Dermis microvascular lymphatic vessel endothelial cell (primary cell): ENCODE measurements around the gene PRSS8. TPM values are rescaled to one million over a fixed set of nuclear protein-coding genes. Genes with fewer than 3 reads are reported as not detected.
"Not testable (repeated sequence)": the region's sequence is repeated elsewhere in the genome, so short reads cannot be mapped to it uniquely, and the experiment has no call there.

ENCODE experiments used
- DNase-seq, 2 donors: peaks; one replicate each; pipeline versions ENCODE4 v3.0.0 to v3.0.0-alpha.2; 2010; ENCODE audit warnings: low read depth in 2 of 2
- total RNA-seq: library from RNA; depleted of rRNA; stranded (reverse); fragments of >200 nt; gene quantifications from 2 replicates; pipeline ENCODE4 v1.2.1, GENCODE V29; 2014

The PRSS8 gene
- total RNA-seq, 1 donor from 2014 or later = not detected

DNA sequence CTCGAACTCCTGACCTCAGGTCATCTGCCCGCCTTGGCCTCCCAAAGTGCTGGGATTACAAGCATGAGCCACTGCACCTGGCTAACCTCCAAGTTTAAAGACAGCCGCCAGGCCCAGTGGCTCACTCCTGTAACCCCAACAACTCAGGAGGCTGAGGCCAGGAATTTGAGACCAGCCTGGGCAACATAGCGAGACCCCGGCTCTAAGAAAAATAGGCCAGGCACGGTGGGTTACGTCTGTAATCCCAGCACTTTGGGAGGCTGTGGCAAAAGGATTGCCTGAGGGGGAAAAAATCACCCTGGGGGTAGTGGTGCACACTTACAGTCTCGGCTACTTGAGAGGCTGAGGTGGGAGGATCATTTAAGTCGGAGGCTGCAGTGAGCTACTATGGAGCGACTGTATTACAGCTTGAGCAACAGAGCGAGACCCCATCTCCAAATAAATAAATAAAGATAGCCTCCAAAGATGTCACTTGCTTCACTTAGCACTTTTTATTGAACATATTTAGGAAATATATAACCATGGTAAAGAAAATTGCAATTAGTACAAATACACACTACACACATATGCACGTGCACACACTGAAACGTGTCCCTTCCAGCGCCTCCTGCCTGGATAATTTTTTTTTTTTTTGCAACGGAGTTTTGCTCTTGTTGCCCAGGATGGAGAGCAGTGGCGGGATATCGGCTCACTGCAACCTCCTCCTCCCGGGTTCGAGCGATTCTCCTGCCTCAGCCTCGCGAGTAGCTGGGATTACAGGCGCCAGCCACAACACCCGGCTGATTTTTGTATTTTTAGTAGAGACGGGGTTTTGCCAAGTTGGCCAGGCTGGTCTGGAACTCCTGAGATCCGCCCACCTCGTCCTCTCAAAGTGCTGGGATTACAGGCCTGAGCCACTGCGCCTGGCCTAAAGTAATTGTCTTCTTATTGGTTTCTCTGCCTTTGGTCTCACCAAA is 28.7 kb downstream of the PRSS8 start:
- DNase-seq = no peak

DNA sequence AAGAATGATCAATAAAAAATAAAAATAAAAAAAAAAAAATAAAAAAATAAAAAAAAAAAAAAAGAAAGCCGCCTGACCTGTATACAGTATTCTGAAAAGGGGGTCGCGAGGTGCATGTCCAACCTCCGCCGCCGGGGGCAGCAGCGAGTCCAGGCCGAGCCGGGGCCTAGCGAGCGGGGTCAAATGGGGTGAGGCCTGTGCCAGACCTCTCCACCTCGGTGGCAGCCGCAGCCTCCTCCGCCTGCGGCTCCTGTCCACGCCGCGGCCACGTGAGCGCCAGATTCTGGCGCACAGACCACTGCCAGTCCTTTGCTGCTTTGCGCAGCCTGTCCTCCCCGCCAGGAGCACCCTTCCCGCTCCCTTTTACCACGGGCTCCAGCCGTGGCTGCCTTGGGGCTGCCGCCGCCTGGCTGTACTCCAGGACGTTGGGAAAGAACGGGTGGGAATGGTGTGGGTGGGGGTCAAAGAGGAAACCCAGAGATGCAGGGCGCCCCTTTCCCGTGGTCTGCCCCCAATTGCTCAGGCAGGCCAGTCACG is 29.8 kb downstream of the PRSS8 start:
- DNase-seq = peak; percentile 18 to 50

DNA sequence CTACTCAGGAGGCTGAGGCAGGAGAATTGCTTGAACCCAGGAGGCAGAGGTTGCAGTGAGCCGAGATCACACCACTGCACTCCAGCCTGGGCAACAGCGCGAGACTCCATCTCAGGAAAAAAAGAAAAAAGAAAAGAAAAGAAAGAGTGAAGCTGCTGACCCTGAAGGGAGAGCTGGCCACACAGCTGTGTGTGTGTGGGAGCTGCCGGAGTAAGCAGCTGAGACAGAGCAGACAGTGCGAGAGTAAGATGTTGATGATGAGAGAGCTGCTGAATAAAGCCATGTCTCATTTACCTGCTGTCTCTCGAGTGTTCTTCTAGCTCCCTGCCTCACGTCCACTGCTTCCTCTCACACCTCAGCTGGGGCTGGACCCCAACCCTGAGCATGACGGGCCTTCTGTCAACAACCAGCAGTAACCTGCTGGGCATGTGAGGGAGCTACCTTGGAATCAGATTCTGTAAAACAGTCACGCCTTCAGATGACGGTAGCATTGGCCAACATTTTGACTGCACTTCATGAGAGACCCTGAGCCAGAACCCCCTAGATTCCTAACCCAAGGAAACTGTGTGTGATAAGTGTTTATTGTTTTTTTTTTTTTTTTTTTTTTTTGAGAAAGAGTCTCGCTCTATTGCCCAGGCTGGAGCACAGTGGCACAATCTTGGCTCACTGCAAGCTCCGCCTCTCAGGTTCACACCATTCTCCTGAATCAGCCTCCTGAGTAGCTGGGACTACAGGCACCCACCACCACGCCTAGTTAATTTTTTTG is 34.5 kb downstream of the PRSS8 start:
- not testable (repeated sequence) for DNase-seq

DNA sequence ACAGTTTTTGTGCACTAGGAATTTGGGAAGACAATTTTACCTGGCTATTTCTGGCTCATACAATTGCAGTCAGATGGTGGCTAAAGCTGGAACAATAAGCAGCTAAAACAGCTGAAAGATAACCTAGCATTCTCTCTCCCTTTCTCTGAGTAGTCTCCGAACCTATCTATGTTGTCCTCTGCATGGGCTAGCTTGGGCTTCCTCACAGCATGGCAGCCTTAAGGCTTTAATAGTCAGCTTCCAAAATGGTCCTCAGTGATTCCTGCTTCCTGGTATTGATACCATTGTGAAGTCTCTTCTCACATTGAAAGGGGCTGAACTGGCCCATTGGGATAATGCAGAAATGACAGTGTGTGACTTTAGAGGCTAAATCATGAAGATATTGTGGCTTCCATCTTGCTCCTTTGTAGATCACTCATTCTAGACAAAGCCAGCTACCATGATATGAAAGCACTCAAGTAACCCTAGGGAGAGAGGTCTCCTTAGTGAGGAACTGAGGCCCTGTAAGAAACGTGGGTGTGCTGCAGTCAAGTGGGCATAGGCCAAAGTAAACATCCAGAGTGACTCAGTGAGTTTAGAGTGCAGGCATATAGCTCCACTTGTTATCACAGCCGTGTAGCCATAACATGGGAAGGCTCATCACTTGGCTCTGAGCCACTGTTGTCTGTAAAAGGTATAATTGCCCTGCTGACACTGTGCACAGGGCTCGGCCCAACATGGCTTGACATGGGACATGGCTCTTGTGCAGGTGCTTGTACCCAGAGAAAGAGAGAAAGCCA is 35.5 kb downstream of the PRSS8 start:
- DNase-seq = peak in 1 of 2 donors; percentile 36

DNA sequence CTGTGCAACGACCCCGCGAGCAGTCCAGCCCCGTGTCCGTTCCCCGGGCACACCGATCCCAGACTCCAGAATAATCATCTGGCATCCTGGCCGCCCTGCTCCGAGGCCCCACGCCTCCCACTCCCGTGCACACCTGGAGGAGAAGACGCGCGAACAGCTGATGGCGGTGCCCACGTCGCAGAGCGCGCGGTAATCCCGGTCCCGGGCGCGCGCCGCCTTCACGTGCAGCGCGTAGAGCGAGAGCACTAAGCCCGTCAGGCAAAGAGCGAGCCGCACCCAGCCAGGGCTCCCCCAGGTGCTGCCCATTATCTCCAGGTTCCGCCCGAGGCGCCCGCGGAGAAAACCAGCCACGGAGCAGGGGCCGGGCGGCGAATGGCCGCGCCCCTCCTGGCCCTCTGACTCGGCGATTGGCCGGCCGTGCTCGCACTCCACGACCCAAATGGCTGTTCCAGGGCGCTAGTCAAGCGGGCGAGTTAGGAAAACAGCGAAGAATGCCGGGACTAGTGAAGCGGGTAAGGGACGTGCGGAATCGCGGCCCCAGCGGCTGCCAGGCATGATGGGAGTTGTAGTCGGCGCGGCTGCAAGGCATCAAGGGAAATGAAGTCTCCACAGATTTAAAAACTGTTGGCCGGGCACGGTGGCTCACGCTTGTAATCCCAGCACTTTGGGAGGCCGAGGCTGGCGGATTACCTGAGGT is 41.0 kb downstream of the PRSS8 start, which contains the start of gene VKORC1:
Gene VKORC1, minus strand, starts transcription at position 374 of the 697 bp plus-strand sequence. Its CDS starts 68 bp downstream, at position 306.
- peak; percentile 92 to 97 for DNase-seq

DNA sequence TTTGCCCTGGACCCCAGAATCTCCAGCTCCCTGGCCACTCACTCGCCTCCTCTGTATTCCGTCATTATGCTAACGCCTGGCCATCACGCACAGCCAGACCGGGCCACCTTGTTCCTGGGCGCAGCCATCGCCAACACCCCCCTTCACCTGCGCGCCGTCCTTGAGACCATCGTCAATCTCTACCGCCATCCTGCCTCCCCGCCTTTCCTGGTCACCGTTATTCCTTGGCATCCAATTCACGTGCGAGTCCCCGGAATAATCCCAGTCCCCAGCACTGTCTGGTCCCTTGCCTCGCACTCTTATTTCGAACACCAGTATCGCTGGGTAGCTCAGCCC is 41.5 kb downstream of the PRSS8 start:
- peak in 1 of 2 donors; percentile 14 for DNase-seq

DNA sequence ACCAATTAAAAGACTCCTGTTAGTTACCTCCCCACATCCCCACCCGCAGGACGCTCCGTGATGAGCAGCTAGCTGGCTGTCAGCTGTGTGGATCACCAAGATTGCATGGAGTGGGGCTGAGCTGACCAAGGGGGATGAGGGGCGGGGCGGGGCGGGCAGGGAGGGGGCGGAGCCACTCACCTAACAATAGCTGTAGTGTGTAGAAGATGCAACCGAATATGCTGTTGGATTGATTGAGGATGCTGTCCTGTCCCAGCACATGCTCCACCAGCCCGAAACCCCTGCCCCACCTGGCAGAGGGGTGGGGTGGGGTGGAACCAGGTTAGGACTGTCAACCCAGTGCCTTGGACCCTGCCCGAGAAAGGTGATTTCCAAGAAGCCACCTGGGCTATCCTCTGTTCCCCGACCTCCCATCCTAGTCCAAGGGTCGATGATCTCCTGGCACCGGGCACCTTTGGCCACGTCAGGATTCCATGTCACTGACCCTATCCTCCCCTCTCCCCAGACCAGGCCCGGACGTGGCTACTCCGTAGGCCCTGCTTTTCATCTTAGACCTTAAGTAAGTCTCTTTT is 42.3 kb downstream of the PRSS8 start:
- DNase-seq = peak in 1 of 2 donors; percentile 18

DNA sequence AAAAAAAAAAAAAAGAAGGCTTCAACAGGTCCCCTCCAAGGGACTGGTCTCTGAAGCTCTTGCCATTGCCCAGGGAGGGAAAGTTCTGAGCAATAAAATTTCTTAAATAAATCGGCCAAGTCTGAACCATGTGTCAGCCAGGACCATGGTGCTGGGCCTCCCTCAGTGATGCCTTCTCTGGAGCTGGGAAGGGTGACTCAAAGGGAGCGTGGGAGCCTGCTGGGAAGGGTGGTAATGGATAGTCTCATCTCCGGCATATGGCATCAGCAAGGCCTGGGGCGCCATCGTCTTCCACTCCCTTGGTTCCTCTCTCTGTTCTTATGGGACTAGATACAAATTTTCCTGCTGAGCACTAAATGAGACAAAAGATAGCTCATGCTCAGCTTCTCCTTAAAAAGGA is 43.2 kb downstream of the PRSS8 start:
- no peak for DNase-seq

DNA sequence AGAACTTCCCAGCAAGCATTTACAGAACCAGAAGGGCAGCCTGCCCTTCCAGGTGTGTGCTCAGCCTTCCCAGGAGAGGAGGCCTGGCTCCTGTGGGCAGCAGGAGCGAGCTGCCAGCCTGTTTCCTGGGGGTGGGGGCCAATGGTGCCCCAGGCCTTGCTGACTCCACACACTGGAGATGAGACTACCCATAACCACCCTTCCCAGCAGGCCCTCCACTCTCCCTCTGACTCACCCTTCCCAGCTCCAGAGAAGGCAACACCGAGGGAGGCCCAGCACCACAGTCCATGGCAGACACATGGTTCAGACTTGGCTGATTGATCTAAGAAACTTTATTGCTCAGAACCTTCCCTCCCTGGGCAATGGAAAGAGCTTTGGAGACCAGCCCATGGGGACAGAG is 45.0 kb downstream of the PRSS8 start:
- no peak for DNase-seq

DNA sequence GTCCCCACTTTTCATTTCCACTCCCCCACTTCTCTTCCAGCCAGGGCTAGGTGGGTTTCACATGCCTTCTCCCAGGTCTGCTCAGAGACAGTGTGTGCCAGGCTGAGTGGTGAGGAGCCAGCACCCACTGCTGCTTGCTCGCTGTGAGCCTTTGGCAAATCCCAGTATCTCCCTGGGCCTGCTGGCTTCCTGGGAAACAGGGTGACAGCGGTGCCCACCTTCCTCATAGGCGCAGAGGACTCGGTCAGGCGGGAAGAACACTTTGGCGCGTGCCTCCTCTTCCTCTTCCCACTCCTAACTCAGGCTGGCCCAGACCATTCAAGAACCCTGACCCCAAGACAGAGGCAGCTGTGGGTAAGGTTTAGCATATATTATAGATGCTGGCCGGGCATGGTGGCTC is 46.3 kb downstream of the PRSS8 start:
- DNase-seq = no peak

DNA sequence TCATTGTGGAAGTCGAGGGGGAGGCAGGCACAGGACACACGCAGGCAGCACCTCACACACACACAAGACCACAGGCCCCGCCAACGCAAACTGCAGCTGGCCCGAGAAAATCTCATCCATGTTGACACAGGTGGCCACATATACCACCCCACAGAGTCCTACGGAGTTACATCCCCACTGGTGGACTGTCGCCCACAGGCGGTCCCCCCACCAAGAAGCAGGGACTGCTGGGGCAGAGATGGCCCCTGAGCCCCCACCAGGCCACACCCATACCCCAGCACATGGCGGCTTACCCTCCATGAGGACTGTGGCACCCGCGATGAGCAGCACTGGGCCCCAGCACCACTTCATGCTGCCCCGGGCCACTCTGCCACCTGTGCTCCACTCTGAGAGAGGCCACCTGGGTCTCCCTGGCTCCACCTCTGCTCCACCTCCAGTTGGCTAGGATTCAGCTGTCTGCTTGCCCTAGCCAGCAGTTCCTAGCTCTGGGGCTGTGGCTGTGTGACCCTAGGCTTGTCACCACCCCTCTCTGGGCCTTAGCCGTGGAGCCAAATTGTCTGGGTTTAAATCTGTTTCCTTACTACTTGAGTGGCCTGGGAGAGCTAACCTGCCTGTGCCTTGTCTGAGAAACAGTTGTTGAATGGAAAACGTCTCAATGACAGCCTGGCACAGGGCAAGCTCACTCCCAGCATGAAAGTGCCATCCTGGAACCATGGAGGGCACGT is 46.9 kb downstream of the PRSS8 start, which contains the start of gene PRSS53:
Gene PRSS53, minus strand, starts transcription at position 485 of the 725 bp plus-strand sequence. Its CDS starts 134 bp downstream, at position 351.
- no peak for DNase-seq

DNA sequence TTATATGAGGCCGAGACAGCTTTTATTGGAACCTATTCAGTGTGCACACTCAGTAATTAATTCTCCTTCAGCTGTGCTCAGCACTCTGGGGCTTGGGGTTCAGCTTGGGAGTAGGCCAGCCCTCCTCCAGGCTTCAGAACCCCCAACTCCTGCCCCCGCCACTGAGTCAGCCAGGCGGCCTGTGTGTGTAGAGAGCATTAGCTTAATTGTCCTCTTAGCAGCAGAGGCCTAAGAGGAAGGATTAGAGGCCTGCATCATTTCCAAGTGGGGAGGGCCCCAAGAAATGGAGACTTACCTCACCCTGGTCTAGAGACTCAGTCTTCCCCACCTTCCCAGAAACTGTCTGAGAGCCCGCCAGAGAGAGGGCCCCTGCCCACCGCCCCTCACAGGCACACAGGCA is 47.6 kb downstream of the PRSS8 start:
- DNase-seq = no peak

DNA sequence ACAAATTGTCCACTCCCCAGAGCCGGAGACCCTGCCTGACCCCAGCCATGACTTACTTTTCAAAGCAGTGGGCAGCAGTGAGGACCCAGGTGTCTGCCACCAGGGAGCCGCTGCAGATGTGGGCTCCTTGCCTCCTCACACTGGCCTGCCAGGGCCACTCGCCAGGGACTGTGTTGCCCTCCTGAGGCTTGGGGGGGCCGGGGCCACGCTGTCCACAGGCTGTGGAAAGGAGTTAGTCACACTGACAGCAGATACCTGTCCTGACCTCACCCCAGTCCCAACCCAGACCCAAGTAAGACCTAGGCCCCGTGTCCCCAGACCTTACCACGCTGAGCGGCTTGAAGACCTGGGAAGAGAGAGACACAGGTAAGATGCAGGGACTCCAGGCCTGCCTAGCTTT is 48.0 kb downstream of the PRSS8 start:
- DNase-seq = no peak

DNA sequence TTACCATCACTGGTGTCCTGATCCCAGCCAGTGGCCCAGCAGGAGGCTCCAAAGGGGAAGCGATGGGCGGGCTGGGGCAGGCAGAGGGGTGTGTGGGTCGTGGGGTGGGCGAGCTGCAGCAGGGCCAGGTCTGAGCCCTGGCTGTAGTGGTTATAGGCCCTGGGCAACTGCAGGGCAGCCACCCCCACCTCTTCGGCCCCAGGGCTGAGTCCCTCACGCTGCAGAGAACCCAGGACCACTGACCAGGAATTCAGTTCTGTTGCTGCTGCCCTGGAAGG is 49.0 kb downstream of the PRSS8 start:
- no peak for DNase-seq

DNA sequence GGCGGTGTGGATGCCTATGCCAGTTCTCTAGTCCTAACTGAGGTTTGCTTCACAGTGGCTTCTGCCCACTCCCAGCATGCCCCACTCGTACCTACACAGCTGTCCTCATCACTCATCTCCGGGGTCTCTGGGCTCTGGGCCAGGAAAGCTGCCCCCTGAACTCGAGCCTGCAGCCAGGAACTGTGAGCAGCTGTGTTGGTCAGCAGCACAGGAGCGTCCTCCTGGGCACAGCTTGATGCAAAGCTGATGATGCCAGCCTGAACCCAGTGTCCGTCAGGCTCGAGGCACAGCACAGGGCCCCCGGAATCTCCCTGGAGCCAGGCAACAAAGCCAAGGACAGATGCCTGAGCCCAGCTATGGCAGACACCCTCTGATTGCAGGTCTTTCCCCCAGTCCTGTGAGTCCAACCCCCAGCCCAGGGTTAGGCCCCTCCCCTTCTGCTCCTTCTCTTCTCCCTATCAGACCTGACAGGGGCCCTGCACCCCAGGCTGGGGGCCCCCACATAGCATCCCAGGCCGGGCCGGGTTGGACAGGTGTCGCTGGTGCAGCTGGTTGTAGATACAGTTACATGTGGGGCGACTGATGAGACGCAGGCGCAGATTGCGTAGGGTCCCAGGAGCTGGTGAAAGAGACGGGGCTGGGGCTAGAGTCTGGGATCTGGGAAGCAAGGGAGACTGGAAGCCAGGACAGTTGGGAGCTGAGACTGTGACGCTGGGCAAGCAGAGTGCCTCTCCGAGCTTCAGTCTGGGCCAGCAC is 49.5 kb downstream of the PRSS8 start:
- DNase-seq = no peak

DNA sequence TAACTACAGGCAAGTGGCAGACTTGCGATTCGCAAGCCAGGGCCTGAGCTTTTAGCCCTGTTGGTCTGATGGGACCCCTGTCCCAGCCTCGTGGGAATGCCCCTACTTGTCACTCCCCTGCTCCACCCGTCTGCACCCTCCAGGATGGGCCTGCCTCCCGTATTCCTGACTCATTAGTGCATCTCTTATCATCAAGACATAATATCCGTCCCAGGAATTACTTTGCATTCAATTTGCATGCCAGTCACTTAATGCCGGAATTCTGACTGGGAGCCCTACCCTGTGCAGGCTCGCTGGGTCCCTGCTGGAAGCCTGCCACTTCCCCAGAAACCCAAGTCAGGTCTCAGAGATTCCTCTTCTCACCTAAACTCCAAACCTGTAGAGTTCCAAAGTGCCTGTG is 50.1 kb downstream of the PRSS8 start:
- DNase-seq = no peak

DNA sequence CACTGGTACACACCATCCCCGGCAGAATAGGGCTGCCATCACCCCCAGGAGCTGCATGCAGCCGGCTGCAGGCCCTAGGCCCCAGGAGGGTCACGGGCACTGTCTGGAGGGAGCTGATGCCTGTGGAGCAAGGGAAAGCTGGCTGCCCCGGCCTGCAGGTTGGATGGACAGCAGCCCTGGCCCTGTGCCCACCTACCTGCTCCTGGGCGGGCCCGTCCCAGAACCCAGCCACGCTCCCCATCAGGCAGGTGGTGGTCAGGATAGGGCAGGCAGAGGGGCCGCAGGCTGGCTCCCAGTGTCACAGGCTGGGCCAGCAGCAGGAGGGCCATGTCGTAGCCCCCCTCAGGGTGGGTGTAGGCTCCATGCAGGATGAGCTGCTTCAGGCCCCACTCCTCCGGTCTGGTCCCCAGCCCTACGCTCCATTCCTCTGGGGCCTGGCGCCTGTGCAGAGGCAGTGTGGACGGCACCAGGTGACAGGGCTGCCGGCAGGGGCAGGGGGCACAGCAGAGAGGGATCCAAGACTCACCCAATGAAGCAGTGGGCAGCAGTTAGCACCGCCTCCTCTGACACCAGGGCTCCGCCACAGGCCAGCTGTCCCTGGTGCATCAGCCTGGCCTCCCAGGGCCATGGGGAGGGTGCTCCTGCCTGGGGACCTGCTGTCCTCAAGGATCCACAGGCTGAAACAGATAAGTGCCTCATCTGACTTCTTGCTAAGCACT is 50.8 kb downstream of the PRSS8 start:
- DNase-seq = no peak

DNA sequence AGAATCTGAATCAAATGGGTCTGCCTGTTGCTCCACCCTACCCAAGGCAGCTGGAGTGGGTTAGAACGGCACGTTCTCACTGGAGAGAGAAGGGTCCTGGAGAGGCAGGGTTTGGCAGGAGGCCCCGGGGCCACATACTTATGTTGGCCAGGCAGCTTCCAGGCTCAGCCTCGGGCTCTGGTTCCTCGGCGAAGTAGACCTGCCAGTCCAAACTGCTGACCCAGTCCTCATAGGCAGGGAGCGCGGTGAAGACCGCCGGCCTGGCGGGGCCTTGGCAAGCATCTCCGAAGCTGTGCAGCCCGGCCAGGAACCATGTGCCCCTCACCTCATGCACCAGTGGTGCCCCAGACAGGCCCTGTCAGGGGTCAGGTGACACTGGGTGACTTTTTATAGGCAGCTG is 51.5 kb downstream of the PRSS8 start:
- no peak for DNase-seq

DNA sequence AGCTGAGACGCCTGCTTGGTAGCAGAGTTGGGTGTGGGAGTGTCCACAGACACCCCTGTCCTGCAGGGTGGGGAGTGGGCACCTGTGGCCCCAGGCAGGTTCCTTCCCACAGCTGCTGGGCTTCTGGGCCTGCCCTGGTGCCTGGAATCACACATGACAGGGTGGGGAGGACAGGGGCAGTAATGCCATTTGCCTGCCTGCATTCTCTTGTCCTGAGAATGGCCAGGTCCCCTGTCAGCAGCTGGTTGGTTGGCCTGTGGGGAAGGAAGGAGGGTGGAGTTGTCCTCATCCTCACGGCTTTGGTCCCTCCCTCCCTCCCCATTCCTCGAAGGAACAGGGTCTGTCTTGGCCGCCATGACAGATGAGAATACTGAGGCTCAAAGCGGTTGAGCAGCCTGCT is 52.0 kb downstream of the PRSS8 start:
- no peak for DNase-seq
